ENCODE data around the gene JPT2.

GRCh38 chr16:1741553-1742165, 63.6 kb downstream of the JPT2 start:
- TF ChIP-seq MAX (IDR thresholded peaks at IDR 0.05) (no peak), CTCF (IDR thresholded peaks at IDR 0.05 in 2 of 3, conservative IDR thresholded peaks at IDR 0.05 in 1 of 3; ENCODE audit: borderline replicate concordance in 1 of 3, insufficient read depth in 1 of 3, low read depth in 2 of 3, low read length in 2 of 3) (no peak), ZFX (IDR thresholded peaks at IDR 0.05) (no peak), POLR2A (IDR thresholded peaks at IDR 0.05; ENCODE audit: borderline replicate concordance, extremely low read depth, insufficient read depth, insufficient read length) (no peak), POLR2AphosphoS5 (IDR thresholded peaks at IDR 0.05; ENCODE audit: low read depth, low read length) (no peak), ZNF274 (IDR thresholded peaks at IDR 0.05; ENCODE audit: low read depth, low read length) (no peak), SIN3A (IDR thresholded peaks at IDR 0.05; ENCODE audit: low read depth) (no peak), EZH2 (IDR thresholded peaks at IDR 0.05) (no peak), ATF3 (IDR thresholded peaks at IDR 0.05) (no peak), ELF1 (IDR thresholded peaks at IDR 0.05; ENCODE audit: borderline replicate concordance, low read depth) (no peak), ZBTB33 (IDR thresholded peaks at IDR 0.05; ENCODE audit: extremely low read depth, insufficient replicate concordance, low read length) (no peak), REST (IDR thresholded peaks at IDR 0.05; ENCODE audit: low read depth) (no peak), CEBPB (IDR thresholded peaks at IDR 0.05; ENCODE audit: low read depth) (no peak), RAD21 (IDR thresholded peaks at IDR 0.05; ENCODE audit: low read depth) (no peak)

All from HCT116 (cell line).